ENCODE results near the gene REEP3.

DNA sequence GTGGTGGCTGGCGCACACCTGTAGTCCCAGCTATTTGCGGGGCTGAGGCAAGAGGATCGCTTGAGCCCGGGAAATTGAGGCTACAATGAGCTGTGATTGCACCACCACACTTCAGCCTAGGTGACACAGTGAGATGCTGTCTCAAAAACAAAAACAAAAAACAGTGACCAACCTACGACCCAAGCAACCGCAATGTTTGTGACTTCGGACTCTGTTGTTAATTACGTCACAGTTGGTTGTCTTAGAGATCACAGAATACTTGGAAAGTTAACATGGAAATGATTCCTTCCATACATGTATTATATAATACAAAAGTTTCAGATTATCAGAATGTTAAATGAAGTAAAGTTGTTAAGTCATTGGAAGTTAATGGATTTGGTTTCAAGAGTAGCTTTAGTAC, 106.2 kb downstream of the REEP3 start:
- TF ChIP-seq, protein P1, sequence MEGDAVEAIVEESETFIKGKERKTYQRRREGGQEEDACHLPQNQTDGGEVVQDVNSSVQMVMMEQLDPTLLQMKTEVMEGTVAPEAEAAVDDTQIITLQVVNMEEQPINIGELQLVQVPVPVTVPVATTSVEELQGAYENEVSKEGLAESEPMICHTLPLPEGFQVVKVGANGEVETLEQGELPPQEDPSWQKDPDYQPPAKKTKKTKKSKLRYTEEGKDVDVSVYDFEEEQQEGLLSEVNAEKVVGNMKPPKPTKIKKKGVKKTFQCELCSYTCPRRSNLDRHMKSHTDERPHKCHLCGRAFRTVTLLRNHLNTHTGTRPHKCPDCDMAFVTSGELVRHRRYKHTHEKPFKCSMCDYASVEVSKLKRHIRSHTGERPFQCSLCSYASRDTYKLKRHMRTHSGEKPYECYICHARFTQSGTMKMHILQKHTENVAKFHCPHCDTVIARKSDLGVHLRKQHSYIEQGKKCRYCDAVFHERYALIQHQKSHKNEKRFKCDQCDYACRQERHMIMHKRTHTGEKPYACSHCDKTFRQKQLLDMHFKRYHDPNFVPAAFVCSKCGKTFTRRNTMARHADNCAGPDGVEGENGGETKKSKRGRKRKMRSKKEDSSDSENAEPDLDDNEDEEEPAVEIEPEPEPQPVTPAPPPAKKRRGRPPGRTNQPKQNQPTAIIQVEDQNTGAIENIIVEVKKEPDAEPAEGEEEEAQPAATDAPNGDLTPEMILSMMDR (IDR thresholded peaks at IDR 0.05; ENCODE audit: borderline replicate concordance, extremely low read depth, low read length, poor library complexity, severe bottlenecking), result no peak
- no peak for TF ChIP-seq EZH2 (IDR thresholded peaks at IDR 0.05; ENCODE audit: borderline replicate concordance, low read depth, low read length, severe bottlenecking)

Measured in DND-41 (cell line).